GM18858 (cell line): ENCODE measurements around the gene ANO2.

Experiments
- ATAC-seq: cut with Tn5 transposase; IDR thresholded peaks from one replicate; pipeline ENCODE4 v1.9.1; 2021; ENCODE audit not compliant: unreplicated experiment

ANO2 gene

DNA sequence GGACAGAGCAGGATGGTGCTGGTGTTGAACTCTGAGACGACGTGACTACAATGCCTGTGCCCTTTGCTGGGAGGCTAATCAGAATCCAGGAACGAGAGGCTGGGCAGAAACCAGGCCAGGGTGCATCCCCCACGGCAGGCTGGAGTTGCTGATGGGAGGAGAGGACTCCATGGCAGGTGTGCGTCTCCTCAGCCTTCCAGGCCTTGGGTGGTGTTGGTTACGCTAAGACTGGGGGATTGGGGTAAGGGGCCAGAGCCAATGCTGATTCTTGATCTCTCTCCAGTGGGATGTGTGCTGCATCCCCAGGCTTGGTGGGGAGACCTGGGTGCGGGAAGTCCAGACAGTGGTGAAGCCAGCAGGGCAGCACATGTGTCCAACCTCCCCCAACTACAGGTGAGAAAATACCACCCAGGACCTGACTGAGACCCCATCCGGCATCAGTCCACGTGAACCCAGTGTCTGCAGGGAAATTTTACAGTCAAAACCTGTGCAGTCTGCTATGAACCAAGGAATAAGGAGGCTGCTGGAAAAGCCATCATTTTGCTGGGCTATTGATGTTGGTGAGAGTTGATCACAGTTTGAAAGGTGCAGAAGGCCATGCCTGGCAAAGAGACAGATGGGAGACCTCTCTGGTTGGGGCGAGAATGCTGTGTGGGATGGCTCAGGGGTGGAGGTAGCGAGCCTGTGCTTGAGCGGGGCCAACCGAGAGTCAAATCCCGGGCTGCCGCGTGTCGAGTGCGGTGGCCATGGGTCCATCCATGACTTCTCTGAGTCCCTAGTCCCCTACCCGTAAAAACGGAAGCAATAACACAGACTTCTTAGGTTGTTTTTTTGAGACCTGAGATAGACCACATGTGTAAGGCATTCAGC lies 423.4 kb downstream of the ANO2 start:
- no peak for ATAC-seq

DNA sequence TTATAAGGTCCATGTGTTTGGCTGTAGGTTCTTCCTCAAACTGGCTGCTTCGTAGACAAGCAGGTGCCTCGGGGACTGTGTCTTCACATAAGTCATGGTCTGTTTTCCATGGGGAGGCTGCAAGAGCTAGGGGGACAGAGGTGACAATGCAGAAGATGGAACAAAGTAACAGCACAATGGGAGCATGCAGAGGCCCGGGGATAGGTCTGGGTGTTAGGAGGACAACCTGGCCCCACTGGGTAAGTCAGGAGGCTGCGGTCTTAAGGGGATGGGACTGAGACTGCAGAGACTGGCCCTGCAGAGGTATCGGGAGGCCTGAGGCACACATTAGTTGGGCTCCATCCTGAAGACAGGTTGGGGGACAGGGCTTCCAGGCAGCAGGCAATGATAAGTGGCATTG lies 424.2 kb downstream of the ANO2 start:
- ATAC-seq: no peak

DNA sequence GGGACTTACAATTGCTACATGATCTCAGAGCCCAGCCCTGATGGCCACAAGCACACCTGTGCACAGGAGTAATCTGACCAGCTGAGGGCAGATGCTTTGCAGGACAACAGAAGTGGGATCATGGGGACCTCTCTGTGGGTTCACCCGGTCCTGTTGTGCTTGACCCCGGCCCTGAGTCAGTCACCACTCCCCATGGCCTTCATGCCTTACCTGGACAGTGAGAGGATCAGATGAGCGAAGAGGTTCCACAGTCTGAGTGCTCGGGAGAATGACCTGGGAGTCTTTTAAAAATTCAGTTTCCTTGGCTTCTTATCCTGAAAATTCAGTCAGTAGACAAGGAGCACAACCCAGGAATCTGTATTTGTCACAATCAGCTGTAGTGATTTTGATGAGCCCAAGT lies 425.0 kb downstream of the ANO2 start:
- ATAC-seq: no peak

DNA sequence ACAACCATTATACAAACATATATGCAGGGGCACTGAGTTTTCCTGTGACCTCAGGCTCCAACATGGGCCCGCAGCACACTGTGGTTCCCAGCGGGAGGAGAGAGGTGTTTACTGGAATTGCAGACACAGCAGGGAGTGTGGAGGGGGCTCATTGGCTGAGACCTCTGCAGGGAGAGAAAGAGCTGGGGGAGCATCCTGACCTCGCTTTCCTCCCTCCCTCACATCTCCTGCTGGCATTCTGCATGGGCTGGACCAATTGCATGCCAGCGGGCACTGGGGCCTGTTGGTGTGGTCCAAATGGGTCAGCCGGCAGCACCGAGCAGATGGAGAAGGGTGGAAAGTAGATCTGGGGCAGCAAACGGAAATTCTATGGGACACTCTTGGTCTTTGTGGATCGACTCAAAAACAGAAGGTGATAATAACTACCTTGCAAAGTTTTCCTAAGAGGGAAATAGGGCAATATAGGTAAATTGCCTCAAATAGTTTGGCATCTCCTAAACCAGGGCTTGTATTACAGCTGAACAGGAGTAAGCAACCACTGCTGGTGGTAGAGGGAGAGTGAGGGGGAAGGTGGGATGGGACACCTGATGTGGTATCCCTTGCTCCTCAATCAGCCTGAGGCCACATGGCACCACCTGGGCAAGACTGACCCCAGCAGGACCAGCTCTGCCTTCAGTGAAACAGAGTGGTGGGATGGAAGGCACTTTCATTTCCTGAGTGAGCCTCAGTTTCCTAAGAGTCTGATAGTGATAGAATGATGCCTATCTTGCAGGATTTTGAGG lies 426.3 kb downstream of the ANO2 start:
- ATAC-seq: no peak

DNA sequence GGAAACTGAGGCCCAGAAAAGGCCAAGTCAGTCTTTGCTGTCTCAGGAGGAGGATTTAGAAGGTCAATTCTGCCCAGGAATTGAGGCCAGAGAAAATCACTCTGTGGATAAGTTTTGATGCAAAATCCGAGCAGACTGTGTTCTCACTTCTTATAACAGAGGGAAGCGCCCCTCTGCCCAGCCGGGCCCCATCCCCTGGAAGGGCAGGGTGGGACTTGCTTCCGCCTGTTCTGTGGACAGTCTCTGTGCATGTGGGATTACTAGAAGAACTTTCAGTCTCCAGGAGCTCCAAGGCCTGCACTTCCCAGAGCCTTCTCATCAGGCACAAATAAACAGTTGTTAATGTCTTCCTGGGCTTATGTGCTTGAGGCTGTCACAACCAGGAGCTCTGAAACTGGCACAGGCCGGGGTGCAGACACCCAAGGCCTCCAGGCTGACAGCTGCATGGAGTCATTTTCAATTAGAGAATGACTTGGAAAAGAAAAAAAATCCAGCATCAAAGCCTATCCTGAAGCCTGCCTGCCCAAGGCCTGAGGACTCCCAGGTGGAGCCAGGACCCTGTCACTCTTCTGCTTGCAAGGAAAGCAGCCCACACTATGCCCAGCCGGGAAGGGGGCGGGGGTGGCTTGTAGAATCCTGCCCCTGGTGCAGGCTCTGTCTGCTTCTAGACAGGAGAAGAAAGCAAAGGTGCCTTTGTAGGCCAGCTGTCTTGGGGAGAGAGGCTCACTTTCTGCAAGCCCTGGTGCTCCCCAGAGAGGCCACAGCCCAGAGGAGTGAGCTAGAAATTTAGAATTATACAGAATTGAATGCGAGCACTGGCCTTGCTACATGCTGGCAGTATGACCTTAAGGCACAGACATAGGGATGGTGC lies 428.5 kb downstream of the ANO2 start:
- no peak for ATAC-seq

DNA sequence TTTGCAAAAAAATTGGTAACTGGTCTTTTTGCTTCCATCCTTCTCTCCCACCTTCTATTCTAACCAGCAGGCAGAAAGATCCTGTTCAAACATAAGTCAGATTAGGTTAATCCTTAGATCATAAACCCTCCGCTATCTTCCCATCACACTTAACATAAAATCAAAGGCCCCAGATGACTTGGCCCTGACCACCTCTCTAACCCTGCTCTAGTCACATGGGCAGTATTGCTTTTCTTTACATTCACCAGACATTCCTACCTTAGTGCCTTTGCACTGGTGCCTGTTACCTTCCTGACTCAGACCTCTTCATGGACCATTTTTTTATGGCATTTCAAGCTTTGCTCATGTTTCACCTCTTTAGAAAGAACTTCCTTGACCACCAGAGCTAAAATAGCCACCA lies 429.6 kb downstream of the ANO2 start:
- ATAC-seq: no peak

DNA sequence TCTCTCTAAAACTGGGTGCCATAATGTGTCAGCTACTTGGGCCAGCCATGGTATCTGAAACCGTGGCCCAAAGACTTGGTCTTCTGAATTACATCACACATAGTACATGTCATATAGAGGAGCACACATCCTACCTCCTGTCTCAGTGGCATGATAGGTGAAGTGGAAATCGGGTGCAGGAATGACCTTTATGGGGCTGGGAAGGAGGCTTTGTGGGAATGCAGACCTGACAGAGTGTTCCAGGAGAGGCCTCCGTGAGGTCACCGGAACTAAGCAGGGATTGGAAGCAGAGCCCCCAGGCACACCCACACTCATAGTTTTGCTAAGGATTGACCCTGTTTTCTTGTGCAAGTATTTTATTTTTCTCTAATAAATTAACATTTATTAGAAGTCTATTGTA lies 430.5 kb downstream of the ANO2 start:
- no peak for ATAC-seq

DNA sequence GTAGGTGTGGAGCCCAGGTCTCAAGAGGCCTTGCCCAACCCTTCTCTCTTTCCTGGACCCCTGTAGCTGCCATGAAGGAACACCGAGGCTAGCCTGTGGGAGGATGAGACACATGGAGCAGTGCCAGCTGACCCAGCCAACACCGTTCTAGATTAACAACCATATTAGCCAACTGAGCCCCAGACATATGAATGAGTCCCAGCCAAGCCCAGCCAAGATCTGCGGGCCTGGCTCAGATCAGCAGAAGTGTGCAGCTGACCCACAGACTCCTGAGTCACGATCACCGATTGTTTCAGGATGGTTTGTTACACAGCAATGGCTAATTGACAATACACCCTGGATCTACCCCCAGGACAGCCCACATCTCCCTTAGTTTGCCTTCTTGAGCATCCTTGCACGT lies 431.0 kb downstream of the ANO2 start:
- ATAC-seq: no peak

DNA sequence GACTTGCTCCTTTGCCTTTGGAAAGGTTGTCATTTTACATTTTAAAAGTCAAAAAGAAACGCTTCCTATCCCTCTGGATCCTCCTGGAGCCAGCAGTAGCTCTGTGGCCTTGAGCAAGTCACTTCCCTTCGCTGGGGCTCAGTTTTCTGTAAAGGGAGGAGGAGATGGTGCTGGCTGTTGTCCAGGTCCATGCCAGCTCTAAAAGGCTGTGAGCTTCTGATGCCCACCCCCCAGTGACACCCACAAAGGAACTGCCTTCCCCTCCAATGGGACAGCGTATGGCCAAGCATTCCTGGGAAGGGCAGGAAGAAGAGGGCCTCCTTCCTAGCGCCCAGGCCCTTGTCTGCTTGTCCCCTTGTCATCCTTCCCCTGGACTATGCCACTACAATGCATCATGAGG lies 431.7 kb downstream of the ANO2 start:
- ATAC-seq: no peak
